A673 (cell line): ENCODE data around the gene AP3B2. TPM values are rescaled to one million over a fixed set of nuclear protein-coding genes. Genes with fewer than 3 reads are reported as not detected.

Source experiments
- BruUV-seq: library from RNA; stranded (reverse); fragments of 400-500 nt; replicated peaks from 2 replicates; lab custom pipeline; 2021; lab: Mats Ljungman, UMichigan
- CTCF ChIA-PET: fragments of 300-600 bp; sonication (Branson Sonifier 250); formaldehyde crosslinking; loops from one replicate; lab custom pipeline; 2022; ENCODE audit warnings: antibody characterized with exemption; lab: Charles Lee
- POLR2A ChIA-PET: fragments of 300-600 bp; sonication (Branson Sonifier 250); formaldehyde crosslinking; loops from one replicate; lab custom pipeline; 2022; ENCODE audit warnings: antibody characterized with exemption; ENCODE audit not compliant: low non-redundant PET; lab: Charles Lee
- DNase-seq: peaks from one replicate; pipeline ENCODE4 v3.0.0-alpha.2; 2015; ENCODE audit warnings: low spot score
- H3K27ac ChIP-seq: fragments of 200-600 bp; sonication (generic); 2 replicates; pipeline ENCODE4 v1.5.1; 2016; ENCODE audit warnings: mixed run types, low read depth, mild to moderate bottlenecking, mixed read lengths, antibody characterized with exemption, low read length; ENCODE audit not compliant: poor library complexity, severe bottlenecking
- H3K27me3 ChIP-seq: fragments of 200-600 bp; sonication (generic); replicated peaks from 2 replicates; pipeline ENCODE4 v1.6.1; 2017; ENCODE audit warnings: mixed run types, low read depth, mild to moderate bottlenecking, mixed read lengths, antibody characterized with exemption, low read length; ENCODE audit not compliant: insufficient read depth, poor library complexity
- H3K36me3 ChIP-seq: fragments of 200-600 bp; sonication (generic); 2 replicates; pipeline ENCODE4 v1.6.1; 2016; ENCODE audit warnings: mixed run types, mild to moderate bottlenecking, mixed read lengths, antibody characterized with exemption, low read length; ENCODE audit not compliant: insufficient read depth, poor library complexity, severe bottlenecking
- H3K4me1 ChIP-seq: fragments of 200-600 bp; sonication (generic); 2 replicates; pipeline ENCODE4 v1.6.1; 2017; ENCODE audit warnings: mixed run types, mild to moderate bottlenecking, mixed read lengths, antibody characterized with exemption, low read length; ENCODE audit not compliant: insufficient read depth, poor library complexity, severe bottlenecking
- H3K4me3 ChIP-seq: fragments of 200-600 bp; sonication (generic); 2 replicates; pipeline ENCODE4 v1.5.1; 2016; ENCODE audit warnings: low read depth, mixed run types, mild to moderate bottlenecking, mixed read lengths, low read length; ENCODE audit not compliant: poor library complexity, severe bottlenecking
- H3K9me3 ChIP-seq: fragments of 200-600 bp; sonication (generic); 2 replicates; pipeline ENCODE4 v1.6.1; 2016; ENCODE audit warnings: mixed run types, low read depth, mild to moderate bottlenecking, mixed read lengths, antibody characterized with exemption, low read length; ENCODE audit not compliant: poor library complexity, severe bottlenecking
- CTCF ChIP-seq: fragments of 300-800, 200-600 bp; sonication (generic); conservative IDR thresholded peaks from 2 replicates; pipeline ENCODE4 v1.5.1; 2017; ENCODE audit warnings: low read depth, mild to moderate bottlenecking, antibody characterized with exemption, low read length, moderate library complexity, mixed read lengths
- EZH2 ChIP-seq: fragments of 200-600 bp; sonication (generic); IDR thresholded peaks from 2 replicates; pipeline ENCODE4 v1.6.1; 2017; ENCODE audit warnings: borderline replicate concordance, low read depth, mild to moderate bottlenecking, mixed read lengths, antibody characterized with exemption, low read length; ENCODE audit not compliant: poor library complexity, severe bottlenecking
- intact Hi-C: fragments of 100-400 bp; cut with micrococcal nuclease; formaldehyde crosslinking; loops from one replicate; pipeline ENCODE4 v1.10.0; 2022; ENCODE audit not compliant: unreplicated experiment
- total RNA-seq: library from RNA; stranded (reverse); gene quantifications from 2 replicates; pipeline ENCODE4 v1.2.3, GENCODE V29; 2021

AP3B2 gene
- total RNA-seq, 1 experiment from 2014 or later, result 19.0 TPM

DNA sequence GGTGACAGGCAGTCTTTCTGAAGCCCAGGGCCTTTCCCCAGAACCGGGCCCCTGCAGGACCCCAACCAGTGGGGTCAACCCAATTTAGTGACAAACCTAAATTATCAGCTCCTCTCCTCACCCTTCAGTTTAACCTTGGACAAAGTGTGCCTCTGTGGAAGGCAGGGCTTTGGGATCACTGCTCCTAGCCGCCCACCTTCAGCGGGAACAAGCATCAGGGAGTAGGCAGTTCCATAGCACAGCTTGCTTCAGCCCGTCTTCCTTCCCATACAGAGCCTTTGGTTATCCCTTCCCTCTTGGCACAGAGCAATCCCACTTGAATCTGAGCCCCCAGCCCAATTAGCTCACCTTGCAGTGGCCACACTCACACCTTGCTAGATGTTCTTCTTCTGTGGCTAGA is 5.3 kb upstream of the AP3B2 start:
- ChIA-PET CTCF (no interaction called here), POLR2A (interaction anchor here (0.5 kb wide), 1 partner anchor 89 kb away, joined by 3 read pairs; no protein-coding TSS in a partner anchor)
- intact Hi-C loops, result no loop called here

DNA sequence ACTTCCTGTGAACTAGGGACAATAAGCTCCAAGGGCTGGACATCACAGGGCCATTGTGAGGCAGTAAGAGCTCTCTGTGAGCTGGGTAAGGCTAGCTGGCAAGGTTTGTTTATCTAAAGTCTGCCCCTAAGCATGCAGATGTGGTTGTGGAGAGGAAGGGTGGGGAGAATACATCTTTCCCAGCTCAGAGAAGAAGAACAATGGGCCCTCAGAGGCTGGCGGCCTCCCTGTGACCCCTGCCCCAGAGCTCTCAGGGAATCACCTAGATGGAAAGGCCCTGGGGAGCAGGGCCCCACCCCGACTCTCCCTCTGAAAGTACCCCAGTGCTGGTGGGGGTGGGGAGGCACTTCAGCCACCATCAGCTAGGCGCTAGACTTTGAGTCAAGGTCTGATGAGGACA is 4.3 kb upstream of the AP3B2 start:
- CTCF ChIA-PET, result no interaction called here
- DNase-seq, result no peak

More for the DNA sequence above, 5.3 kb upstream of the AP3B2 start:
- DNase-seq, result no peak
- H3K36me3 ChIP-seq, result no peaks in the 10 kb centered on the region
- no peaks in the 10 kb centered on the region for H3K4me1 ChIP-seq
- no peak overlapping the region for H3K27ac ChIP-seq
- BruUV-seq, result no TSS peak
- H3K4me3 ChIP-seq, result no peak overlapping the region
- TF ChIP-seq CTCF (no peak), EZH2 (no peak)
- peaks cover 11% of the 10 kb centered on the region for H3K27me3 ChIP-seq
- H3K9me3 ChIP-seq, result no peaks in the 10 kb centered on the region

DNA sequence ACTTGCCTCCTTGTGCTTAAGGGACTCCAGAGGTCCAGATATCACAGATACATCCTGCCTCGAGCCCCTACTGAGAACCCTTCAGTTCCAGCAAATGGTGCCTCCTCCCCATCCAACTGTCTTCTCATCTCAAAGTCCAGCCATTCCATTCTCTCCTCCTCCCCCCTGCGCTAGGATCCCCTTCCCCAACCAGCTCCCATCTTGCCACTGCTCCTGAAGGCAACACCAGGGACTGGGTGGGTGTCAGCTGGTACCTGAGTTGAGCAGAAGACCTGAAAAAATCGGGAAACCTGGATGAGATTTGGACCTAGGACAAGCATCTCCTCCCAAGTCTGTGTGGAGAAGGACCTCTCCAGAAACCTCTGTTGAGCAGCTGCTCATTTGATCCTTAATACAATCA is 2.4 kb upstream of the AP3B2 start:
- intact Hi-C loops, result no loop called here
- TF ChIP-seq CTCF (no peak), EZH2 (no peak)
- Histone ChIP-seq H3K27me3 (no peaks in the 10 kb centered on the region), H3K9me3 (no peaks in the 10 kb centered on the region), H3K4me3 (no peak overlapping the region), H3K4me1 (peaks cover 8% of the 10 kb centered on the region), H3K36me3 (no peaks in the 10 kb centered on the region), H3K27ac (no peak overlapping the region)
- BruUV-seq, result no TSS peak
- POLR2A ChIA-PET, result no interaction called here
- no peak for DNase-seq
- CTCF ChIA-PET, result no interaction called here

More for the DNA sequence above, 4.3 kb upstream of the AP3B2 start:
- Histone ChIP-seq H3K36me3 (no peaks in the 10 kb centered on the region), H3K27me3 (peaks cover 1% of the 10 kb centered on the region), H3K27ac (no peak overlapping the region), H3K4me1 (no peaks in the 10 kb centered on the region), H3K4me3 (no peak overlapping the region), H3K9me3 (no peaks in the 10 kb centered on the region)
- POLR2A ChIA-PET, result no interaction called here
- TF ChIP-seq EZH2 (no peak), CTCF (no peak)
- no TSS peak for BruUV-seq
- intact Hi-C loops, result no loop called here
